GM18499 (cell line): ENCODE data around the gene HACE1.
A peak's percentile ranks its signal among the peaks of the same experiment; 100 is the strongest.
"Not testable (repeated sequence)": the region's sequence is repeated elsewhere in the genome, so short reads cannot be mapped to it uniquely, and the experiment has no call there.

Source experiments
- ATAC-seq: cut with Tn5 transposase; IDR thresholded peaks from one replicate; pipeline ENCODE4 v1.9.1; 2021; ENCODE audit warnings: moderate number of reproducible peaks; ENCODE audit not compliant: insufficient read depth, unreplicated experiment

Gene HACE1, protein sequence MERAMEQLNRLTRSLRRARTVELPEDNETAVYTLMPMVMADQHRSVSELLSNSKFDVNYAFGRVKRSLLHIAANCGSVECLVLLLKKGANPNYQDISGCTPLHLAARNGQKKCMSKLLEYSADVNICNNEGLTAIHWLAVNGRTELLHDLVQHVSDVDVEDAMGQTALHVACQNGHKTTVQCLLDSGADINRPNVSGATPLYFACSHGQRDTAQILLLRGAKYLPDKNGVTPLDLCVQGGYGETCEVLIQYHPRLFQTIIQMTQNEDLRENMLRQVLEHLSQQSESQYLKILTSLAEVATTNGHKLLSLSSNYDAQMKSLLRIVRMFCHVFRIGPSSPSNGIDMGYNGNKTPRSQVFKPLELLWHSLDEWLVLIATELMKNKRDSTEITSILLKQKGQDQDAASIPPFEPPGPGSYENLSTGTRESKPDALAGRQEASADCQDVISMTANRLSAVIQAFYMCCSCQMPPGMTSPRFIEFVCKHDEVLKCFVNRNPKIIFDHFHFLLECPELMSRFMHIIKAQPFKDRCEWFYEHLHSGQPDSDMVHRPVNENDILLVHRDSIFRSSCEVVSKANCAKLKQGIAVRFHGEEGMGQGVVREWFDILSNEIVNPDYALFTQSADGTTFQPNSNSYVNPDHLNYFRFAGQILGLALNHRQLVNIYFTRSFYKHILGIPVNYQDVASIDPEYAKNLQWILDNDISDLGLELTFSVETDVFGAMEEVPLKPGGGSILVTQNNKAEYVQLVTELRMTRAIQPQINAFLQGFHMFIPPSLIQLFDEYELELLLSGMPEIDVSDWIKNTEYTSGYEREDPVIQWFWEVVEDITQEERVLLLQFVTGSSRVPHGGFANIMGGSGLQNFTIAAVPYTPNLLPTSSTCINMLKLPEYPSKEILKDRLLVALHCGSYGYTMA

GRCh38 chr6:104859225-104860146 is at the start of gene HACE1:
TSS of gene HACE1 (minus strand) at chr6:104859919. CDS start at chr6:104859642, 277 bp downstream.
- ATAC-seq, result peak; percentile 89

- no peak for ATAC-seq
Measured at GRCh38 chr6:104908888-104909525, 49.3 kb upstream of the HACE1 start.

DNA sequence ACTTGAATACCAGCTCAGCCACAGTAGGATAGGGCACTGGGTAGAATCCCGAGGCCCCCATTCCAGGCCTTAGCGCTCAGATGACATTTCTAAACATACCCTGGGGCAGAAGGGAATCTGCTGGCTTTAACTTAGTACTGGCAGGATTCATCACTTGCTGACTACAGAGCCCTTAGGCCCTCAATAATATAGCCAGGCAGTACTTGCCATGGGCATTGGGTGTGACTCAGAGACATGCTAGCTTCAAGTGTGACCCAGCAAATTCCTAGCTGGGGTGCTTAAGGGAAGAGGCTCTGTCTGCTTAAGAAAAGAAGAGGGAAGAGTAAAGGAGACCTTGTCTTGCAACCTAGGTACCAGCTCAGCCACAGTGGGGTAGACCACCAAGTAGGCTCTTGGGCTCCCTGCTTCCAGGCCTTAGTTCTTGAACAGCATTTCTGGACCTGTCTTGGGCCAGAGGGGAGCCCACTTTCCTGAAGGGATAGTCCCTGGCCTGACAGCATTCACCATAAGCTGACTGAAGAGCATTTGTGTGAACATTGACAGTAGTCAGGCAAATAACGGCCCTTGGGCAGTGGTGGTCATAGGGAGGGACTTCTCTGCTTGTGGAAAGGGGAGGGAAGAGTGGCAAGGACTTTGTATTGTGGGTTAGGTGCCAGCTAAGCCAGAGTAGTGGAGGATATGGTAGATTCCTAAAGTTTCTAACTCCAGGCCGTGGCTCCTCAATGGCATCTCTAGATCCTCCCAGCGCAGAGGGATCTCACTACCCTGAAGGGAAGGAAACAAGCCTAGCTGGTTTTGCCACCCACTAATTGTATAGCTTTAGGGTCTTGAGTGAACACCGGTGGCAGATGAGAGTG is 48.5 kb upstream of the HACE1 start:
- no peak for ATAC-seq

- ATAC-seq, result not testable (repeated sequence)
Measured at GRCh38 chr6:104898893-104899292, 39.2 kb upstream of the HACE1 start.

GRCh38 chr6:104896914-104897313 is 37.2 kb upstream of the HACE1 start:
- ATAC-seq, result no peak

DNA sequence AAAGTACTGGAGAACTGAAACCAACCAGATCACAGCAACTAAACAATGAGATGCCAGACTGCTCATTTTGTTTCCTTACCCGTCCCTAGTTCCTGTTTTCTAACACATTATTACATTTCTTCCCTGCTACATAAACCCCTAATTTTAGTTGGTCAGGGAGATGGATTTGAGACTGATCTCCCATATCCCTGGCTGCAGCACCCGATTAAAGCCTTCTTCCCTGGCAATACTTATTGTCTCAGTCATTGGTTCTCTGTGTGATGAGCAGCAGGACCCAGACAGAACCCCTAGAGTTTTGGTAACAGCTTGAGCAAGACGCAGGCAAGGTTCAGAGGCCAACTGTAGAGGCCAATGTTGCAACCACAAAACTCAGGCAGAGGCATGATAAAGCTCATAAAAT is 28.3 kb upstream of the HACE1 start:
- no peak for ATAC-seq

GRCh38 chr6:104887350-104887749 is 27.6 kb upstream of the HACE1 start:
- no peak for ATAC-seq

DNA sequence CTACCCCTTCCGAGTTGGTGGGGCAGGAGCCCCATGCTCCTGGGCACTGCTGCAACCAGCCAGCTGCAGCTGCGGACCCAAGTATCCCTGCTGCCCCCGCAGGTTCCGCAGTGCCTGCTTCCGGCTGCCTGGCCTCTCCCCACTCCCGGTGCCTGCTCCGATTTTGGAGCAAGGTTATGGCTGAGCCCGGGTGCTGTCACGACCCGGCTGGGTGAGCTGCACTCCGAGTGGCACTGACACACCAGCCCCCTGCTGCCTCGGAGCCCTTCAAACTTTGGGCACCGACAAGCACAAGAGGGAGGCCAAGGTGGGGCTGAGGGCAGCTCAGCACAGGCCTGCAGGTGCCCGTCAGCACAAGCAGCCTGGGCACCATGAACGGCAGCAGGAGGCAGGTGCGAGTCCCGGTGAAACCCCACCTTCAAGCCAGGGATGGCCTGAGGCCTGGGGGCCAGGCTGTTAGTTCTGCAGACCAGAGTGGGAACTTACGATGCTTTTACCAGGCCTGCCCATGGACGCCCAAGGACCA is 25.9 kb upstream of the HACE1 start:
- ATAC-seq, result no peak

GRCh38 chr6:104884867-104885517 is 25.3 kb upstream of the HACE1 start:
- no peak for ATAC-seq

- ATAC-seq, result no peak
Measured at GRCh38 chr6:104881964-104882668, 22.4 kb upstream of the HACE1 start.

GRCh38 chr6:104862456-104862855 is 2.7 kb upstream of the HACE1 start:
- no peak for ATAC-seq

GRCh38 chr6:104860221-104860620 is 502 bp upstream of the HACE1 start:
- ATAC-seq, result no peak

- ATAC-seq, result no peak
Measured at GRCh38 chr6:104858642-104859041, 1.1 kb downstream of the HACE1 start.

GRCh38 chr6:104855507-104855906 is 4.2 kb downstream of the HACE1 start:
- no peak for ATAC-seq

- not testable (repeated sequence) for ATAC-seq
Measured at GRCh38 chr6:104847721-104848120, 12.0 kb downstream of the HACE1 start.

GRCh38 chr6:104843229-104843628 is 16.5 kb downstream of the HACE1 start:
- ATAC-seq, result no peak

GRCh38 chr6:104837158-104837557 is 22.6 kb downstream of the HACE1 start:
- no peak for ATAC-seq
